ENCODE results near the gene LTB4R.
"Not testable (repeated sequence)": the region's sequence is repeated elsewhere in the genome, so short reads cannot be mapped to it uniquely, and the experiment has no call there.

The LTB4R gene

GRCh38 chr14:24348186-24348585, 36.9 kb downstream of the LTB4R start:
- no peak for DNase-seq

GRCh38 chr14:24349742-24350141, 38.4 kb downstream of the LTB4R start:
- DNase-seq: no peak

- DNase-seq: no peak
These were observed 40.2 kb downstream of the LTB4R start for GRCh38 chr14:24351517-24351916.

- DNase-seq: no peak
These were observed 42.5 kb downstream of the LTB4R start for GRCh38 chr14:24353559-24354481.

GRCh38 chr14:24354482-24354825, 43.2 kb downstream of the LTB4R start:
- DNase-seq: not testable (repeated sequence)

- no peak for DNase-seq
These were observed 43.7 kb downstream of the LTB4R start for GRCh38 chr14:24355009-24355408.

GRCh38 chr14:24356208-24356607, 44.9 kb downstream of the LTB4R start:
- DNase-seq: no peak

GRCh38 chr14:24360281-24360680, 49.0 kb downstream of the LTB4R start:
- DNase-seq: no peak

- no peak for DNase-seq
These were observed 50.0 kb downstream of the LTB4R start for GRCh38 chr14:24361326-24361725.

GRCh38 chr14:24362241-24362960, 51.1 kb downstream of the LTB4R start:
- no peak for DNase-seq

GRCh38 chr14:24363401-24363800, 52.1 kb downstream of the LTB4R start:
- no peak for DNase-seq

- no peak for DNase-seq
These were observed 53.5 kb downstream of the LTB4R start for GRCh38 chr14:24364841-24365240.

- peak; percentile 53 for DNase-seq
These were observed 54.5 kb downstream of the LTB4R start for GRCh38 chr14:24365600-24366412.

GRCh38 chr14:24366413-24366720, 55.1 kb downstream of the LTB4R start:
- DNase-seq: no peak

- DNase-seq: peak; percentile 76
These were observed 55.6 kb downstream of the LTB4R start for GRCh38 chr14:24366721-24367513.

All from T1000 (cell line).